CD14-positive monocyte (primary cell): ENCODE results near the gene ELAVL2. TPM values are rescaled to one million over a fixed set of nuclear protein-coding genes. Genes with fewer than 3 reads are reported as not detected.

Experiments
- DNase-seq, 3 donors: peaks; one replicate each; pipeline ENCODE4 v3.0.0-alpha.2; 2011 to 2022
- H2AFZ ChIP-seq: 2 replicates; pipeline ENCODE4 v1.6.0; 2012; ENCODE audit warnings: mild to moderate bottlenecking, low read depth, low read length, inconsistent platforms; ENCODE audit not compliant: insufficient read depth, poor library complexity, severe bottlenecking
- H3K27ac ChIP-seq, 2 donors: 1 replicate in 1 of 2; 2 replicates in 1 of 2; pipeline ENCODE4 v1.5.1; 2012 to 2013; ENCODE audit warnings: low read length in 2 of 2, control low read depth in 1 of 2, inconsistent platforms in 1 of 2, low read depth in 1 of 2, mild to moderate bottlenecking in 1 of 2
- H3K27me3 ChIP-seq, 2 donors: one replicate each; pipeline versions ENCODE4 v1.6.0 to v1.6.1; 2011 to 2013; ENCODE audit warnings: low read length in 2 of 2; ENCODE audit not compliant: control insufficient read depth in 2 of 2, insufficient read depth in 2 of 2
- H3K36me3 ChIP-seq, 2 donors: replicated peaks in 1 of 2; 1 replicate in 1 of 2; 2 replicates in 1 of 2; pipeline versions ENCODE4 v1.5.1 to v1.6.1; 2012 to 2013; ENCODE audit warnings: low read length in 2 of 2, control low read depth in 1 of 2, inconsistent platforms in 1 of 2, mild to moderate bottlenecking in 1 of 2; ENCODE audit not compliant: insufficient read depth in 2 of 2, control insufficient read depth in 1 of 2
- H3K4me1 ChIP-seq, 2 donors: 1 replicate in 1 of 2; 2 replicates in 1 of 2; pipeline versions ENCODE4 v1.5.1 to v1.6.1; 2012 to 2013; ENCODE audit warnings: low read length in 2 of 2, control low read depth in 1 of 2, inconsistent platforms in 1 of 2, mild to moderate bottlenecking in 1 of 2, moderate library complexity in 1 of 2; ENCODE audit not compliant: insufficient read depth in 2 of 2, control insufficient read depth in 1 of 2
- H3K4me2 ChIP-seq: replicated peaks from 2 replicates; pipeline ENCODE3; 2012; ENCODE audit warnings: low read length, moderate library complexity, mild to moderate bottlenecking; ENCODE audit not compliant: poor library complexity, severe bottlenecking; ENCODE audit errors: extremely low read depth
- H3K4me3 ChIP-seq, 3 experiments: fragments of 200-600 bp in 1 of 3; sonication (generic) in 1 of 3; replicated peaks in 1 of 3; 1 replicate in 2 of 3; 2 replicates in 1 of 3; pipeline ENCODE4 v1.5.1; 2011 to 2013; ENCODE audit warnings: low read length in 3 of 3, mild to moderate bottlenecking in 3 of 3, control low read depth in 2 of 3, low read depth in 2 of 3, inconsistent platforms in 1 of 3, moderate library complexity in 1 of 3
- H3K79me2 ChIP-seq: 2 replicates; pipeline ENCODE4 v1.6.0; 2012; ENCODE audit warnings: mild to moderate bottlenecking, control low read depth, inconsistent platforms, low read length, moderate library complexity; ENCODE audit not compliant: insufficient read depth
- H3K9ac ChIP-seq: 2 replicates; pipeline ENCODE4 v1.6.0; 2017; ENCODE audit warnings: low read length, mild to moderate bottlenecking; ENCODE audit not compliant: insufficient read depth, poor library complexity, severe bottlenecking
- H3K9me3 ChIP-seq, 2 donors: replicated peaks in 1 of 2; 1 replicate in 1 of 2; 2 replicates in 1 of 2; pipeline versions ENCODE4 v1.5.1 to v1.6.1; 2012 to 2013; ENCODE audit warnings: low read length in 2 of 2, control low read depth in 1 of 2; ENCODE audit not compliant: control insufficient read depth in 1 of 2, insufficient read depth in 1 of 2
- H4K20me1 ChIP-seq: 2 replicates; pipeline ENCODE4 v1.6.0; 2012; ENCODE audit warnings: mild to moderate bottlenecking, low read length, control low read depth, moderate library complexity; ENCODE audit not compliant: insufficient read depth
- H3K27ac Mint-ChIP-seq, 7 donors: one replicate each; pipeline ENCODE4 v1.8.0; 2020; ENCODE audit warnings: mild to moderate bottlenecking in 7 of 7, mixed read lengths in 7 of 7, moderate library complexity in 6 of 7, inconsistent platforms in 2 of 7
- H3K27me3 Mint-ChIP-seq, 3 donors: one replicate each; pipeline ENCODE4 v1.8.0; 2021 to 2022; ENCODE audit warnings: low read depth in 3 of 3, mild to moderate bottlenecking in 3 of 3, mixed read lengths in 3 of 3, moderate library complexity in 3 of 3, inconsistent platforms in 1 of 3
- H3K36me3 Mint-ChIP-seq, 2 donors: one replicate each; pipeline ENCODE4 v1.8.0; 2020; ENCODE audit warnings: mixed read lengths in 2 of 2, inconsistent platforms in 1 of 2, mild to moderate bottlenecking in 1 of 2
- H3K4me1 Mint-ChIP-seq: one replicate; pipeline ENCODE4 v1.8.0; 2020; ENCODE audit warnings: mild to moderate bottlenecking, mixed read lengths
- H3K4me3 Mint-ChIP-seq, 2 donors: one replicate each; pipeline ENCODE4 v1.8.0; 2020; ENCODE audit warnings: mild to moderate bottlenecking in 2 of 2, mixed read lengths in 2 of 2, moderate library complexity in 1 of 2
- H3K9me3 Mint-ChIP-seq, 7 donors: one replicate each; pipeline ENCODE4 v1.8.0; 2020 to 2022; ENCODE audit warnings: mixed read lengths in 7 of 7, mild to moderate bottlenecking in 6 of 7, moderate library complexity in 6 of 7, inconsistent platforms in 2 of 7
- CTCF ChIP-seq: fragments of 200-600 bp; IDR thresholded peaks from one replicate; pipeline ENCODE4 v1.8.0; 2022; ENCODE audit warnings: antibody characterized with exemption, mild to moderate bottlenecking
- WGBS: methylation state at CpG from one replicate; pipeline ENCODE4 v1.1.5; 2013; ENCODE audit warnings: missing lambda C conversion rate; ENCODE audit not compliant: insufficient coverage; 5-methylcytosine and 5-hydroxymethylcytosine counted together
- intact Hi-C, 2 donors: fragments of 100-400 bp; cut with micrococcal nuclease; formaldehyde crosslinking; loops; one replicate each; pipeline versions ENCODE4 v1.15.0 to v1.15.1; 2023
- polyA plus RNA-seq, 3 donors: library from polyadenylated mRNA; depleted of rRNA in 1 of 3; unstranded in 2 of 3; stranded (reverse) in 1 of 3; fragments of 300-500 nt in 2 of 3; fragments of >200 nt in 1 of 3; fragmentation: Illumina TruSeq in 2 of 3; gene quantifications; 1 replicate in 2 of 3; 2 replicates in 1 of 3; pipeline ENCODE4 v1.2.3, GENCODE V29; 2012 to 2021

Gene ELAVL2
- polyA plus RNA-seq, 3 donors = not detected

GRCh38 chr9:23764219-23764618, 61.8 kb downstream of the ELAVL2 start:
- Mint-ChIP-seq H3K36me3 (no peaks in the 10 kb centered on the region), H3K27ac (no peak overlapping the region), H3K27me3 (no peaks in the 10 kb centered on the region), H3K4me1 (no peaks in the 10 kb centered on the region), H3K9me3 (peaks cover 0 to 2% (median 0%) of the 10 kb centered on the region in 7 donors), H3K4me3 (no peak overlapping the region)
- no peak overlapping the region for H3K4me3 ChIP-seq
- intact Hi-C loops = no loop called here
- H3K27ac ChIP-seq = no peak overlapping the region
- H3K4me1 ChIP-seq = no peaks in the 10 kb centered on the region
- no peaks in the 10 kb centered on the region for H3K36me3 ChIP-seq
- no peak for DNase-seq
- no peaks in the 10 kb centered on the region for H3K9me3 ChIP-seq
- no peak overlapping the region for H3K4me2 ChIP-seq
- no CpG with 5 or more reads among the region's 3 CpGs for WGBS
- TF ChIP-seq CTCF = no peak
- H3K27me3 ChIP-seq = no peaks in the 10 kb centered on the region
- no peak overlapping the region for H2AFZ ChIP-seq
- H4K20me1 ChIP-seq = no peaks in the 10 kb centered on the region
- H3K9ac ChIP-seq = no peak overlapping the region
- H3K79me2 ChIP-seq = no peaks in the 10 kb centered on the region

GRCh38 chr9:23754551-23754950, 71.5 kb downstream of the ELAVL2 start:
- no peak overlapping the region for H3K27ac Mint-ChIP-seq

More at GRCh38 chr9:23754551-23754950, 71.5 kb downstream of the ELAVL2 start:
- Histone ChIP-seq H3K9ac (no peak overlapping the region), H3K27me3 (no peaks in the 10 kb centered on the region), H3K79me2 (no peaks in the 10 kb centered on the region), H3K36me3 (no peaks in the 10 kb centered on the region), H2AFZ (no peak overlapping the region), H3K4me2 (no peak overlapping the region), H3K4me1 (no peaks in the 10 kb centered on the region), H4K20me1 (no peaks in the 10 kb centered on the region), H3K27ac (no peak overlapping the region), H3K9me3 (no peaks in the 10 kb centered on the region), H3K4me3 (no peak overlapping the region)
- no peak for TF ChIP-seq CTCF
- DNase-seq = no peak
- Mint-ChIP-seq H3K36me3 (no peaks in the 10 kb centered on the region), H3K4me3 (no peak overlapping the region), H3K9me3 (peaks cover 0 to 3% (median 0%) of the 10 kb centered on the region in 7 donors), H3K4me1 (no peaks in the 10 kb centered on the region), H3K27me3 (no peaks in the 10 kb centered on the region)
- WGBS = 83% methylated on average over 1 of the region's 5 CpGs
- intact Hi-C loops = no loop called here
